Ammon's horn (tissue), 1 donor: ENCODE data around the gene FBXO44.

Source experiments
- DNase-seq: peaks from one replicate; pipeline ENCODE4 v3.0.0-alpha.2; 2016; ENCODE audit warnings: low spot score

The FBXO44 gene

DNA sequence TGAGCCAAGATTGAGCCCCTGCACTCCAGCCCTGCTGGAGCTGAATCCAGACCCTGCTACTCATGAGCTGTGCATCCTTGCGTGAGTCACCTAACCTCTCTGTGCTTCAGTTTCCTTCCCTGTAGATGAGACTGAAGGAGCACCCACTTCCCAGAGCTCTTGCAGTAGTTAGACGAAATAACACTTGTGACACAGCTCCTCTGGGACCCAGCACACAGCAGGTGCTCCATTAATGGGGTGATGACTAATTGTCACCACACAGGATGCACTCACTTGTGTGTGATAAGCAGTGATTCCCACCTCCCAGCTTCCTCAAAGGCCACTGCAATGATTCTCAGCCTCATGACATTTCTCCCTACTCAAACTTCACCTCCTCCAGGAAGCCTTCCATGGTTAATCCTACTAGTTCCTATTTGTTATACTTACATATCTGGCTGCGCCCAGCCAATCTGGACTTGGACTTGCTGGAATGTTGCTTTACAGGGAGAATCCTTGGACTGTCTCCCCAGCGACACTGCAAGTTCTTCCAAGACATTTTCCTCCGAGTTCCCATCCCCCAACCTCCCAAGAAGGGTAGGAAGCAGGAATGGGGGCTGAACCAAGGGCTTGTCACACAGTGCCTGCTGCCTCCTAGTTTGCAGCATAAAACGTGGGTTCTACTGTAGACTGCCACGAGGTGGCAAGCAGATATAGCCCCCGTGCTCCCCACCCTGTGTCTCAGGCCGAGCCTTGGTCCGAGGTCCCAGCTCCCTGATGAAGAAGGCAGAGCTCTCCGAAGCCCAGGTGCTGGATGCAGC lies 54.1 kb downstream of the FBXO44 start:
- DNase-seq, result no peak

DNA sequence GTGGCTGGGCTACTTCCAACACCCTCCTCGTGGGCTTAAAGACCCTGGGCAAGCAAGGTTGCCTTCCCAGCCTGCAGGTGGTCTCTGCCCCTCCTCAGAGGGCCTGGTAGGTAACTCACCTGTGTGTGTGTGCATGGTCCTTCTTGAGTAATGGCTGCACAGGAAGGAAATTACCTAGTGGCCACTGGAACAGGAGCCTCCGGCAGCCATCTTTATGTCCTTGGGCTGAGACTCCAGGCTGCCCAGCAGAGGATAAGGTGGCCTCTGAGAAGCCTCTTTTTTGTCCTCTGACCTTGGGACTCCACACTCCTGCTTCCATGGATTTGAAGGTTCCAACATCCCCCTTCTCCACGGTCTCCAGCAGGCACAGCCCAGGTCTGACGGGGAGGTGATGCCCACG lies 56.8 kb downstream of the FBXO44 start:
- no peak for DNase-seq

DNA sequence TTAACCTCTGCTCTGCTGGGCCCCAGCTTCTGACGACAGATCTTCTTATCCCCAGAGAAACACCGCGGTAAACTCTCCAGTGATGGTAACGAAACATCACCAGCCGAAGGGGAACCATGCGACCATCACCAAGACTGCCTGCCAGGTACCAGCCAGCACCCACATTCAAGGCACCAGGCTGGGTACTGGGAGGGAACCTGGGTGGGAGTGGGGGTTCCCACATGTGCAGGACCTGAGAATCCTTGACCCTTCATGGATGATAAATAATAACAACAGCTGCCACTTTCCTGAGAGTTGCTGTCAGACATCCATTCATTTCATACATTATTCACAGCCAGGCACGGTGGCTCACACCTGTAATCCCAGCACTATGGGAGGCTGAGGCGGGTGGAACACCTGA lies 57.6 kb downstream of the FBXO44 start:
- DNase-seq, result no peak
